GM23338 (cell line): ENCODE results near the gene ABCC1.

ENCODE experiments used
- CREB1 ChIP-seq: fragments of 250-450 bp; sonication (Bioruptor Pico); IDR thresholded peaks from 2 replicates; pipeline ENCODE4 v1.5.0; 2020; ENCODE audit warnings: low read depth, mild to moderate bottlenecking, moderate library complexity
- CTCF ChIP-seq, 2 experiments: fragments of 200-600 bp in 1 of 2; sonication (generic) in 1 of 2; conservative IDR thresholded peaks; 2 replicates each; pipeline versions ENCODE4 v1.5.1 to v1.6.1; 2016 to 2017; ENCODE audit warnings: antibody characterized with exemption in 2 of 2, low read depth in 2 of 2, mild to moderate bottlenecking in 2 of 2, moderate library complexity in 1 of 2
- ETS1 ChIP-seq: IDR thresholded peaks from 2 replicates; pipeline ENCODE4 v1.6.1; 2016; ENCODE audit warnings: antibody characterized with exemption
- EZH2 ChIP-seq: fragments of 200-600 bp; sonication (generic); IDR thresholded peaks from one replicate; pipeline ENCODE4 v1.8.0; 2017; ENCODE audit warnings: antibody characterized with exemption, mild to moderate bottlenecking, low read depth; ENCODE audit not compliant: unreplicated experiment
- EZH2phosphoT487 ChIP-seq: fragments of 200-600 bp; sonication (generic); IDR thresholded peaks from one replicate; pipeline ENCODE4 v1.8.1; 2018; ENCODE audit warnings: antibody characterized with exemption; ENCODE audit not compliant: unreplicated experiment
- JUNB ChIP-seq: IDR thresholded peaks from one replicate; pipeline ENCODE4 v1.6.1; 2016; ENCODE audit warnings: antibody characterized with exemption; ENCODE audit not compliant: unreplicated experiment
- POLR2AphosphoS5 ChIP-seq: IDR thresholded peaks from 2 replicates; pipeline ENCODE4 v1.6.1; 2016; ENCODE audit warnings: antibody characterized with exemption, low read depth
- REST ChIP-seq: IDR thresholded peaks from one replicate; pipeline ENCODE4 v1.6.1; 2018; ENCODE audit warnings: antibody characterized with exemption; ENCODE audit not compliant: unreplicated experiment
- STAT1 ChIP-seq: IDR thresholded peaks from one replicate; pipeline ENCODE4 v1.6.1; 2016; ENCODE audit warnings: antibody characterized with exemption; ENCODE audit not compliant: unreplicated experiment
- ZNF114 ChIP-seq: fragments of 250-450 bp; sonication (Bioruptor Pico); IDR thresholded peaks from 2 replicates; pipeline ENCODE4 v1.5.0; 2020; ENCODE audit warnings: mild to moderate bottlenecking, moderate library complexity
- ZNF331 ChIP-seq: fragments of 250-450 bp; sonication (Bioruptor Pico); IDR thresholded peaks from 2 replicates; pipeline ENCODE4 v1.5.0; 2020; ENCODE audit warnings: low read depth, mild to moderate bottlenecking, moderate library complexity

GRCh38 chr16:16164243-16164642 lies 214.8 kb downstream of the ABCC1 start:
- TF ChIP-seq POLR2AphosphoS5 (no peak), CTCF (conservative IDR thresholded peaks at IDR 0.05; ENCODE audit: low read depth in 2 of 2) (no peak), EZH2phosphoT487 (no peak), CREB1 (CRISPR knock-in tag) (no peak), EZH2 (no peak), ZNF114 (CRISPR knock-in tag) (no peak), ZNF331 (CRISPR knock-in tag) (no peak), REST (no peak), STAT1 (no peak), ETS1 (no peak), JUNB (no peak)
